ENCODE results near the gene ORMDL3.

Gene ORMDL3

DNA sequence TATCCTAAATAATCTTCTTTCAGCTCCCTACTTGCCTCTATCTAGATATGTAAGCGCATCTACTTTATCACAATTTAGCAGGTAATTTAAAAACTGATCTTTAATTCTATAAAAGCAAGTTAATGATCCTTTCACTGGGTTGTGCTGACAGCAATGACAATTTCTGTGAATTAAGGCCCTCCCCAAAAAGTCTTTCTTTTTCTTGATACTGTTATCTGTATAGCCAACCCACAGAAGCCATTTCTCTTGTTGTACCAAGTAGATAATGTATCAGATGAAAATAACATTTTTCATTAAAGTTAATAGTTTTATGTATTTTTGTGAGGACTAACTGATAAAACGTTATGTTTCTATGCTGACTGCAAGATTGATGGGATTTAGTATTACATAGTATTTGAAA, 55.6 kb downstream of the ORMDL3 start:
- no peak for DNase-seq (ENCODE audit: low read depth in 2 of 2)

Measured in stimulated activated CD8-positive, alpha-beta memory T cell treated with anti-CD3 and anti-CD28 coated beads, Interleukin-7, amount 100 ng/mL, for 1 hour (primary cell).